ENCODE measurements around the gene HLA-DMA. TPM values are rescaled to one million over a fixed set of nuclear protein-coding genes. Genes with fewer than 3 reads are reported as not detected.

Gene HLA-DMA
- total RNA-seq, 2 donors from 2014 or later: 19.4 to 20.2 TPM

DNA sequence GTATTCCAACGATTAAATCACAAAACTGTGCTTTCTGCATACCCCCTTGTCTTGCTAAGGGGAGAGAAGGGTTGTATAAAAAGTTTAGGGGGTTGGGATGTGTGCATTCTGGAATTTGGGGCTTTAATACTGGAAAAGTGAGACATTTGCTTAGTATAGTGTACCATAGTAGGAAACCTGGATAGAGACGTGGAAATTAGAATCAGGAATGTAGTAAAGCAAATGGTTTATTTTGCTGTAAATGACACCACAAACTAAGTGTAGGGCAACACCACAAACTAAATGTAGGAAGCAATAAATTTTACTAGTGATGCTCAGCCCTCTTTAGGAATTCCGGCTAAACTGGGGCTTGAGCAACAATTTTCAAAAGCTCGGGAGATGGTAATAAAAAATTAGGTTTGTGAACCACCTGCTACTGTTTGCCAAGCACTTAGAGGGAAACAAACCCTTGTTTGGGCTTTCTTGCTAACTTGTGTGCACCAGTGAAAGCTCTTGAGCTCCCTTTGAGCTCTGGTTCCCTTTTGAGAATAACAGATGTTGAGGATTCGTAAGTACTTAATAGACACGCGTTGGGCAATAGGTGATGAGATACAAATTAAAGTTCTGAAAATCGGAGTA, 29.3 kb upstream of the HLA-DMA start:
- peak overlapping the region; percentile 86 for H3K27ac Mint-ChIP-seq
- DNase-seq: no peak
- H3K27me3 Mint-ChIP-seq (ENCODE audit: low read depth): no peaks in the 10 kb centered on the region
- no peaks in the 10 kb centered on the region for H3K9me3 Mint-ChIP-seq
- H3K4me1 Mint-ChIP-seq (ENCODE audit: low read depth): peaks cover 50% of the 10 kb centered on the region
- peaks cover 18 to 41% of the 10 kb centered on the region in 2 donors for H3K36me3 Mint-ChIP-seq (ENCODE audit: insufficient read depth in 2 of 2)
- no peak overlapping the region for H3K4me3 Mint-ChIP-seq
- ATAC-seq (replicated peaks in 1 of 2): no peak

DNA sequence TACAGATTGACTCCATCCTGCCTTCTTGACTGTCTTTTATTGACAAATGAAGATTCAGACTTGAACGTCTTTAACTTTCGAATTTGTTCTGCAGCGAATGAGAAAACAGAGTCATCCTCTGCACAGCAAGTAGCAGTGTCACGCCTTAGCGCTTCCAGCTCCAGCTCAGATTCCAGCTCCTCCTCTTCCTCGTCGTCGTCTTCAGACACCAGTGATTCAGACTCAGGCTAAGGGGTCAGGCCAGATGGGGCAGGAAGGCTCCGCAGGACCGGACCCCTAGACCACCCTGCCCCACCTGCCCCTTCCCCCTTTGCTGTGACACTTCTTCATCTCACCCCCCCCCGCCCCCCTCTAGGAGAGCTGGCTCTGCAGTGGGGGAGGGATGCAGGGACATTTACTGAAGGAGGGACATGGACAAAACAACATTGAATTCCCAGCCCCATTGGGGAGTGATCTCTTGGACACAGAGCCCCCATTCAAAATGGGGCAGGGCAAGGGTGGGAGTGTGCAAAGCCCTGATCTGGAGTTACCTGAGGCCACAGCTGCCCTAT, 27.7 kb upstream of the HLA-DMA start:
- Mint-ChIP-seq H3K4me1 (ENCODE audit: low read depth) (peaks cover 66% of the 10 kb centered on the region), H3K36me3 (ENCODE audit: insufficient read depth in 2 of 2) (peaks cover 32 to 57% of the 10 kb centered on the region in 2 donors), H3K27ac (no peak overlapping the region), H3K27me3 (ENCODE audit: low read depth) (no peaks in the 10 kb centered on the region), H3K4me3 (no peak overlapping the region), H3K9me3 (no peaks in the 10 kb centered on the region)
- DNase-seq: no peak
- ATAC-seq (replicated peaks in 1 of 2): peak in 1 of 2 donors; percentile 0

DNA sequence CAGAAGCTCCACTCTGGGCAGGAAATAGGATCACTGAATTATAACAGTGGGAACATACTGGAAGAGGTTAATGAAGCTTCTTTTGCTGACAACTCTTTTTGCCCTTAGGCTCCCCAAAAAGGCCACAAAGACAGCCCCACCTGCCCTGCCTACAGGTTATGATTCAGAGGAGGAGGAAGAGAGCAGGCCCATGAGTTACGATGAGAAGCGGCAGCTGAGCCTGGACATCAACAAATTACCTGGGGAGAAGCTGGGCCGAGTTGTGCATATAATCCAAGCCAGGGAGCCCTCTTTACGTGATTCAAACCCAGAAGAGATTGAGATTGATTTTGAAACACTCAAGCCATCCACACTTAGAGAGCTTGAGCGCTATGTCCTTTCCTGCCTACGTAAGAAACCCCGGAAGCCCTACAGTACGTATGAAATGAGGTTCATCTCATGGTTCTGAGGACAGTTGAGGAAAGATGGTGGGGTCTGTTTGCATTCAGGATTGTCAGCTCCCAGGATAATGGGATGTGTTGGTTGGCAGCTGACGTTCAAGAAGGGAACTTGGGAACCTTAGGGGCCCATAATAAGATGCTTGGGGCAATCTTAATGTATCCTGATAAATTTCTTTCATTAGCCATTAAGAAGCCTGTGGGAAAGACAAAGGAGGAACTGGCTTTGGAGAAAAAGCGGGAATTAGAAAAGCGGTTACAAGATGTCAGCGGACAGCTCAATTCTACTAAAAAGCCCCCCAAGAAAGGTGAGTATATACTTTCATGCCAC, 27.0 kb upstream of the HLA-DMA start:
- ATAC-seq (replicated peaks in 1 of 2): no peak
- no peaks in the 10 kb centered on the region for H3K9me3 Mint-ChIP-seq
- peak overlapping the region; percentile 86 for H3K27ac Mint-ChIP-seq
- no peak overlapping the region for H3K4me3 Mint-ChIP-seq
- H3K27me3 Mint-ChIP-seq (ENCODE audit: low read depth): no peaks in the 10 kb centered on the region
- peaks cover 38 to 64% of the 10 kb centered on the region in 2 donors for H3K36me3 Mint-ChIP-seq (ENCODE audit: insufficient read depth in 2 of 2)
- H3K4me1 Mint-ChIP-seq (ENCODE audit: low read depth): peaks cover 68% of the 10 kb centered on the region
- no peak for DNase-seq

DNA sequence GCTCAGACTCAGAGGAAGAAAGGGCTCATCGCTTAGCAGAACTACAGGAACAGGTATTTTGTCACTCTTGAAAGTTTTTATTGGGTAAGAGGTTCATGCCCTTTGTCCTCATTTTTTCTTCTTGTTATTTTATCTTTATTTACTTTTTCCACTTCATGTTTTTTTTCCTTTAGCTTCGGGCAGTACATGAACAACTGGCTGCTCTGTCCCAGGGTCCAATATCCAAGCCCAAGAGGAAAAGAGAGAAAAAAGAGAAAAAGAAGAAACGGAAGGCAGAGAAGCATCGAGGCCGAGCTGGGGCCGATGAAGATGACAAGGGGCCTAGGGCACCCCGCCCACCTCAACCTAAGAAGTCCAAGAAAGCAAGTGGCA, 25.0 kb upstream of the HLA-DMA start:
- H3K4me3 Mint-ChIP-seq: peak overlapping the region in 1 of 2 donors; percentile 97
- no peaks in the 10 kb centered on the region for H3K9me3 Mint-ChIP-seq
- no peaks in the 10 kb centered on the region for H3K27me3 Mint-ChIP-seq (ENCODE audit: low read depth)
- H3K27ac Mint-ChIP-seq: peak overlapping the region; percentile 99
- no peak for DNase-seq
- no peak for ATAC-seq (replicated peaks in 1 of 2)
- peaks cover 60% of the 10 kb centered on the region for H3K4me1 Mint-ChIP-seq (ENCODE audit: low read depth)
- H3K36me3 Mint-ChIP-seq (ENCODE audit: insufficient read depth in 2 of 2): peaks cover 52 to 83% of the 10 kb centered on the region in 2 donors

DNA sequence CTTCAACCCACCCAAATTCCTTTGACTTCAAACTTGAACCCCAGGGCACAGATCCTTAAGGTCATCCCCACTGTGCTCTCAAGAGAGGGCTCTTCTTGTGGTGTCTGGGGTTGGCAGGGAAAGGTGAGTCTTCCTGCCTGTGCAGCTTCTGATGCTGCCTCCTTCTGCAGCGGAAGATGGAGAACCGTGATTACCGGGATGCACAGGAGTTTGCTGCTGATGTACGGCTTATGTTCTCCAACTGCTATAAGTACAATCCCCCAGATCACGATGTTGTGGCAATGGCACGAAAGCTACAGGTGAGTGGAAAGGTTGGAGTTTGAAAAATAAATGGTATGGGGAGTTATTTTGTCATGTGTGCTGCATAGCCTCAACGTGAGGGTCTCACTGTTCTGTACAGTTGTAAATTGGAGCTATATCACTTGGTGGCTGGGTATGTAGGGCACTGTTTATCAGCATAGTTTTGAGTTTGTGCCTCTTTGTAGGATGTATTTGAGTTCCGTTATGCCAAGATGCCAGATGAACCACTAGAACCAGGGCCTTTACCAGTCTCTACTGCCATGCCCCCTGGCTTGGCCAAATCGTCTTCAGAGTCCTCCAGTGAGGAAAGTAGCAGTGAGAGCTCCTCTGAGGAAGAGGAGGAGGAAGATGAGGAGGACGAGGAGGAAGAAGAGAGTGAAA, 24.5 kb upstream of the HLA-DMA start:
- H3K27me3 Mint-ChIP-seq (ENCODE audit: low read depth): no peaks in the 10 kb centered on the region
- ATAC-seq (replicated peaks in 1 of 2) (no peak), DNase-seq (no peak)
- H3K27ac Mint-ChIP-seq: peak overlapping the region; percentile 99
- no peaks in the 10 kb centered on the region for H3K9me3 Mint-ChIP-seq
- H3K4me1 Mint-ChIP-seq (ENCODE audit: low read depth): peaks cover 60% of the 10 kb centered on the region
- H3K36me3 Mint-ChIP-seq (ENCODE audit: insufficient read depth in 2 of 2): peaks cover 56 to 88% of the 10 kb centered on the region in 2 donors
- H3K4me3 Mint-ChIP-seq: peak overlapping the region; percentile 27 to 97

DNA sequence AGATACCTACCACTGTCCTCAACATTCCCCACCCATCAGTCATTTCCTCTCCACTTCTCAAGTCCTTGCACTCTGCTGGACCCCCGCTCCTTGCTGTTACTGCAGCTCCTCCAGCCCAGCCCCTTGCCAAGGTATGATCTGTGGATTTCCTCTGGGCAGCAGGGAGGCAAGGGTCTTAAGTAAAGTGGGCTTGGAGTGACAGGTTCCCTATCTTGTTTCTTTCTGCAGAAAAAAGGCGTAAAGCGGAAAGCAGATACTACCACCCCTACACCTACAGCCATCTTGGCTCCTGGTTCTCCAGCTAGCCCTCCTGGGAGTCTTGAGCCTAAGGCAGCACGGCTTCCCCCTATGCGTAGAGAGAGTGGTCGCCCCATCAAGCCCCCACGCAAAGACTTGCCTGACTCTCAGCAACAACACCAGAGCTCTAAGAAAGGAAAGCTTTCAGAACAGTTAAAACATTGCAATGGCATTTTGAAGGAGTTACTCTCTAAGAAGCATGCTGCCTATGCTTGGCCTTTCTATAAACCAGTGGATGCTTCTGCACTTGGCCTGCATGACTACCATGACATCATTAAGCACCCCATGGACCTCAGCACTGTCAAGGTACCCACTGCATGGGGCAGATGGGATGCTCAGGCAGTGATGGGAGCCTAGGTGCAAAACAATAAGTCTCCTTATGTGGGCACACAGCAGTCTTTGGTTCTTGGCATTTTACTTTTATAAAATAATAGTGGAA, 23.6 kb upstream of the HLA-DMA start:
- Mint-ChIP-seq H3K4me1 (ENCODE audit: low read depth) (peaks cover 60% of the 10 kb centered on the region), H3K27me3 (ENCODE audit: low read depth) (no peaks in the 10 kb centered on the region), H3K36me3 (ENCODE audit: insufficient read depth in 2 of 2) (peaks cover 56 to 86% of the 10 kb centered on the region in 2 donors), H3K4me3 (peak overlapping the region; percentile 86 to 97), H3K27ac (peak overlapping the region; percentile 99), H3K9me3 (no peaks in the 10 kb centered on the region)
- DNase-seq (no peak), ATAC-seq (replicated peaks in 1 of 2) (no peak)

DNA sequence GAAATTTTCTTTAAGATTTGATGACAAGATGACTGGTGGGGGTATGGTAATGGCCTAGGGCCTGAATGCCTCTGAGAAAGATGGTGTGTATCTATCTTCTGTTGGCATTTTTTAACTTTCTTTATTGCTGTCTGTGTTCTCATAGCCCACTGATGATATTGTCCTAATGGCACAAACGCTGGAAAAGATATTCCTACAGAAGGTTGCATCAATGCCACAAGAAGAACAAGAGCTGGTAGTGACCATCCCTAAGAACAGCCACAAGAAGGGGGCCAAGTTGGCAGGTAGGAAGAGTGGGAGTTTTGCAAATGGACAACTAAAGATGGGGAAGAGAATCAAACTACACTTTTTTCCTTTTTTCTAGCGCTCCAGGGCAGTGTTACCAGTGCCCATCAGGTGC, 23.0 kb upstream of the HLA-DMA start:
- ATAC-seq (replicated peaks in 1 of 2): no peak
- H3K9me3 Mint-ChIP-seq: no peaks in the 10 kb centered on the region
- peak overlapping the region; percentile 99 for H3K27ac Mint-ChIP-seq
- H3K27me3 Mint-ChIP-seq (ENCODE audit: low read depth): no peaks in the 10 kb centered on the region
- peaks cover 58% of the 10 kb centered on the region for H3K4me1 Mint-ChIP-seq (ENCODE audit: low read depth)
- peaks cover 61 to 90% of the 10 kb centered on the region in 2 donors for H3K36me3 Mint-ChIP-seq (ENCODE audit: insufficient read depth in 2 of 2)
- DNase-seq: no peak
- peak overlapping the region; percentile 86 to 97 for H3K4me3 Mint-ChIP-seq

DNA sequence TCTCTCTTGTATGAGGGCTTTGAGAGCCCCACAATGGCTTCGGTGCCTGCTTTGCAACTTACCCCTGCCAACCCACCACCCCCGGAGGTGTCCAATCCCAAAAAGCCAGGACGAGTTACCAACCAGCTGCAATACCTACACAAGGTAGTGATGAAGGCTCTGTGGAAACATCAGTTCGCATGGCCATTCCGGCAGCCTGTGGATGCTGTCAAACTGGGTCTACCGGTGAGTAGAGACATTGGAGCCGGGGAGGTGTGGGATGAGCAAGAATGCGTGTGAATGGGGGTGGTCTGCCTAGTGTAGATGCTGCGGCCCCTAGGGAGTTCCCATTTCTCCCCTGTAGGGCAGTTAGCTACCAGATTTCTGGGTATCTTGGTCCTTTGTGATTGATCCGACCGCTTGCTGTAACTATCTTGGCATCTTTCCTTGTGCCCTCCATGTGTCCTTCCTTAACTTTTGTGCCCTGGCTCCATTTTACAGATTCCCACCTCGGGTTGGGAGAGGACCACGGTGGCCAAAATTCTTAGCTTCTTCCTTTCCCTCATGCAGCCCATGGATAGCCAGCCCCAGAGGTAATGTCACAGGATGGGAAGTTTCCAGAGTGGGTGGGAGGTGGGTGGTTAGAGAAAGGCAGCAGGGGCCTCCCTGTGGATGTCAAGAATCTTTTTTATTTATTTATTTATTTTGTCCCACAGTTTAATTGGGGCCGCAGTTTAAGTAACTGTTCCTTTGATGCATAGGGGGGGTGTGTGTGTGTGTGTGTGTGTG, 21.8 kb upstream of the HLA-DMA start:
- Mint-ChIP-seq H3K4me3 (peak overlapping the region; percentile 86 to 97), H3K4me1 (ENCODE audit: low read depth) (peaks cover 48% of the 10 kb centered on the region), H3K9me3 (no peaks in the 10 kb centered on the region), H3K36me3 (ENCODE audit: insufficient read depth in 2 of 2) (peaks cover 59 to 86% of the 10 kb centered on the region in 2 donors), H3K27me3 (ENCODE audit: low read depth) (no peaks in the 10 kb centered on the region), H3K27ac (peak overlapping the region; percentile 99)
- no peak for ATAC-seq (replicated peaks in 1 of 2)
- no peak for DNase-seq

DNA sequence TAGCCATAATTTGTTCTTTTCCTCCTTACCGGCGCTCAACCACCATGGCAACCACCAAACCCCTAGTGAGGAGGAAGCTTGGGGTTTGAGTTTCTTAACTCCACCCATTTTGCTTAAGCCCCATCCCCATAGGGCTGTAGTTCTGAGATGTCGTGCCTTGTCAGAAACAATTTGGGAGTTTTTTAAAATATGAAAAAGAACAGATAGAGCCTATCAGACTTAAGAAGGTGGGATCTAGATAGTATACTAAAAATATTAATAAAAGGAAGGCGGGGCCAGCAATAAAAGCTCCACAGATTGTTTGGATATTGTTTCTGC, 21.1 kb upstream of the HLA-DMA start:
- ATAC-seq (replicated peaks in 1 of 2) (no peak), DNase-seq (peak in 1 of 2 donors; percentile 42)
- H3K36me3 Mint-ChIP-seq (ENCODE audit: insufficient read depth in 2 of 2): peaks cover 58 to 81% of the 10 kb centered on the region in 2 donors
- peak overlapping the region; percentile 86 to 97 for H3K4me3 Mint-ChIP-seq
- H3K4me1 Mint-ChIP-seq (ENCODE audit: low read depth): peaks cover 44% of the 10 kb centered on the region
- no peaks in the 10 kb centered on the region for H3K9me3 Mint-ChIP-seq
- no peaks in the 10 kb centered on the region for H3K27me3 Mint-ChIP-seq (ENCODE audit: low read depth)
- peak overlapping the region; percentile 99 for H3K27ac Mint-ChIP-seq

DNA sequence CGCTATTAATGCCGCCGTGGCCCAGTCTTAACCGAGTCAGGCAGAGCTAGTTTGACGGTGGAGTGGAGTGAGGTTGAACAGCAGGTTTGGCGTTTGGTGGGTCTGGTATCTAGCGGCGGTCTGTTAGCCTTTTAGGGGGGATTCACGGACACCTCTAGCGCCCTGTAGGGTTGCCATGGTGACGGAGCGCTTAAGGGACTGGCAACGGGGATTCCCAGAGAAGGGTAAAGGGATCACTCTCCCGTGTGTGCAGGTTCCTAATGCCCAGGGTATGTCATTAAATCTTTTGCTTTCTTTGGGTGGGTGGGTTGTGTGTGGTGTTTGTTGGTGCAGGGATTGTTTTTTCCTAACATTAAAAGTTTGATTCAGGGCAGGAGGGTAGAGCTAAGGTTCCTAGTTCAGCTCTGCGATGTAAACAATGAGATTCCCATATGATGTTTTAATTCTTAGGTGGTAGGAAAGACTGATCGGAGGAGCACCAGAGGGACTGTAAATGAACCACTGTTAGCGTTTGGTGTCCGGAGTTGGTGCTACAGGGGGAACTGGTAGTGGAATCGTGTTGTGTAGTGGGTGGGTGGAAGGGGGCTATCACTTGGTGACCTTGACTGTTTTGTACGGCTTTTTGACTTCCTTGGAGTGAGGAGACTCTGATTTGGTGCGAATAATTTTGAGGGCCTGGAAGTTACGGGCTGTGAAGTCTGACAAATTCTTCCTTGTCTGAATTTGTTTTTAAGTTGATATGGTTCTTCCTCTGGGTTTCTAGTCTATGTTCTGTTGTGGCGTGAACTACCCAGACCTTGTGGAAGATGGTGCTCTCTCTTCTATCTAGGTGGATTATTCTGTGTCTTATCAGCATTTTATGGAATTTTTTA, 20.5 kb upstream of the HLA-DMA start:
- Mint-ChIP-seq H3K27me3 (ENCODE audit: low read depth) (no peaks in the 10 kb centered on the region), H3K36me3 (ENCODE audit: insufficient read depth in 2 of 2) (peaks cover 57 to 75% of the 10 kb centered on the region in 2 donors), H3K9me3 (no peaks in the 10 kb centered on the region), H3K4me1 (ENCODE audit: low read depth) (peaks cover 39% of the 10 kb centered on the region), H3K4me3 (peak overlapping the region; percentile 86 to 97), H3K27ac (peak overlapping the region; percentile 99)
- DNase-seq: peak; percentile 72
- ATAC-seq (replicated peaks in 1 of 2): peak in 1 of 2 donors; percentile 0

DNA sequence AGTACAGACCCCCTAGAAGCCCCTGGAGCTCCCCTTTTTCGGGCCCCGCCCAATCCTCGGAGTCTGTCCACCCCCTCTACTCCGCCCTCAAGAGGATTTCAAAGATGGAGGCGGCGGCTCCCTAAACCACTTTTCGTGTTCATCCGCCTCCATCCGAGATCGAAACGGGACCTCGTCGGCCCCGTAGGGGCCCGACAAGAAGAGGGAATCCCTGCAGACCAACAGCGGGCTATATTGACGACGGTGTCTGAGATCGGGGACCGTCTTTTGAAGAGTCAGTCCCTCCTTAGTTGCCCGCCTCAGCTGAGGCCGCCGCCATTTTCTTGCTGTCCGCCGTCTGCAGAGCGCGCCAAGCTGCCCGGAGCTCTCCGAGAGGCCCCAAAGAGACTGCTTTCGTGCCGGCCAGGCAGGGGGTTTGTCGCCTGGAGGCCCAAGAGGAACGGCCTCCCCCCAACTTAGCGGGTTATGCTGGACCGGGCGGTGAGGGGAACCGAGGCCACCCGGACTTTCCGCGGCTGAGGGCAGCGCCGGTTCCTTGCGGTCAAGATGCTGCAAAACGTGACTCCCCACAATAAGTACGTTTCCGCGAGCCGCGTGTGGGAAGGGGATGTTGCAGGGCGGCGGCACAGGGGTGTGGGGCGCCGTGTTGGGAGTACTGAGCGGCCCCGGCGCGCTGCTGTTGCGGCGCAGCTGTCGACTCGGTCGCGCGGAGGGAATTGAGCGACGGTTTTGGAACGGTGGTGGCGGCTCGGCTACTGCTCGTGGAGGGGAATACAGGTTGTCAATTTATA, 19.7 kb upstream of the HLA-DMA start:
- peak; percentile 66 to 73 for DNase-seq
- ATAC-seq (replicated peaks in 1 of 2): peak; percentile 1
- Mint-ChIP-seq H3K27ac (peak overlapping the region; percentile 99), H3K9me3 (no peaks in the 10 kb centered on the region), H3K4me1 (ENCODE audit: low read depth) (peaks cover 32% of the 10 kb centered on the region), H3K27me3 (ENCODE audit: low read depth) (no peaks in the 10 kb centered on the region), H3K4me3 (peak overlapping the region; percentile 86 to 97), H3K36me3 (ENCODE audit: insufficient read depth in 2 of 2) (peaks cover 54 to 70% of the 10 kb centered on the region in 2 donors)
